GM12865 (cell line): ENCODE results near the gene CMTM7.

Experiments used
- DNase-seq: peaks from one replicate; pipeline ENCODE4 v3.0.0; 2010; ENCODE audit warnings: low read depth
- H3K4me3 ChIP-seq: 2 replicates; pipeline ENCODE4 v1.5.1; 2011; ENCODE audit warnings: mild to moderate bottlenecking, low read depth, low read length, control low read depth
- TF ChIP-seq, protein P1 (sequence below): IDR thresholded peaks from 2 replicates; pipeline ENCODE4 v1.5.1; 2011; ENCODE audit warnings: low read length, control low read depth, low read depth, inconsistent platforms; ENCODE audit not compliant: insufficient read depth; ENCODE audit errors: missing control alignments

The CMTM7 gene

DNA sequence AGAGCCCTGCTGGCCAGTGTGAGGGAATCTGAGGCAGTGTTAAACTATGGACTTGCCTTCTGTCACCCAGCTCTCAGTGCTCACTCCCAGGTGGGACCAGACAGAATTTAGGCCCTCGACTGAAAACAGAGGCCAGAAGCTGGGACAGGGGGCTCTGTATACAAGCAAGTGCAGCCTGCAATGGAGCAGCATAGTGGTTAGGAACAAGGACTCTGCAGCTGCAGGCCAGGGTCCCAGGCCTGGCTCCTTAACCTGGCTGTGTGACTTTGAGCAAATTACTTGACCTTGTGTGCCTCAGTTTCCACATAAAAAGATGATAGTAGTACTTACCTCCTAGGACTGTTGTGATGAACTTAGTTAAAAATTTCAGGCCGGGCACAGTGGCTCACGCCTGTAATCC, 39.8 kb downstream of the CMTM7 start:
- TF ChIP-seq, protein P1, sequence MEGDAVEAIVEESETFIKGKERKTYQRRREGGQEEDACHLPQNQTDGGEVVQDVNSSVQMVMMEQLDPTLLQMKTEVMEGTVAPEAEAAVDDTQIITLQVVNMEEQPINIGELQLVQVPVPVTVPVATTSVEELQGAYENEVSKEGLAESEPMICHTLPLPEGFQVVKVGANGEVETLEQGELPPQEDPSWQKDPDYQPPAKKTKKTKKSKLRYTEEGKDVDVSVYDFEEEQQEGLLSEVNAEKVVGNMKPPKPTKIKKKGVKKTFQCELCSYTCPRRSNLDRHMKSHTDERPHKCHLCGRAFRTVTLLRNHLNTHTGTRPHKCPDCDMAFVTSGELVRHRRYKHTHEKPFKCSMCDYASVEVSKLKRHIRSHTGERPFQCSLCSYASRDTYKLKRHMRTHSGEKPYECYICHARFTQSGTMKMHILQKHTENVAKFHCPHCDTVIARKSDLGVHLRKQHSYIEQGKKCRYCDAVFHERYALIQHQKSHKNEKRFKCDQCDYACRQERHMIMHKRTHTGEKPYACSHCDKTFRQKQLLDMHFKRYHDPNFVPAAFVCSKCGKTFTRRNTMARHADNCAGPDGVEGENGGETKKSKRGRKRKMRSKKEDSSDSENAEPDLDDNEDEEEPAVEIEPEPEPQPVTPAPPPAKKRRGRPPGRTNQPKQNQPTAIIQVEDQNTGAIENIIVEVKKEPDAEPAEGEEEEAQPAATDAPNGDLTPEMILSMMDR: no peak
- no peak overlapping the region for H3K4me3 ChIP-seq
- DNase-seq: no peak

DNA sequence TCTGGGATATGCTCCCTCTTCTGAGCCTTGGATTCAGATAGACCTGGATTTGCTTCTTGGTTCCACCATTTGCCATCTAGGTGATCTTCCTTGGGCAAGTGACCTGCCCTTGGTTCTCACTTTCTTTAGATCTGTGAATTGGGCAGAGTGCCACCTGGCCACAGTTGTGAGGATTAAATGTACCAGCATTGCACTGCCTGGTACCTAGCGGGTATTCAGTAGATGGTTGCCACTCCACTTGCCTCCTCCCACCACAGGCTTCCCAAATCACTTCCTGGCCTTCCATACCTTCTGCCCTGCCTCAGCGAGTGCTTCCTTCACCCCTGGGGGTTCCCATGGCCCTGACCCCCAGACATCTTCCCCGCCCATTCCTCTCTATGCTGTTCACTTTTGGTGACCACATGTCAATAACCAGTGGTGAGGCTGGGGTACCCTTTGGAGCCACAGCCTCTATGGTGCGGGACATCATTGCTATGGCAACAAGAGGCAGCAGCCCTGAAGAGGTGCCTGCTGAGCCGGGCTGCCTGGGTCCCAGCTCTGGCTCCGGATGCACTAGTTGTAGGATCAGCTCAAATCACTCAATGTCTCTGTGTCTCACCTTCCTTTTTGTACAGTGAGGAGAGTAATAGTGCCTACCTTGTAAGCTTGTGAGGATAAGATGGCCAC, 40.5 kb downstream of the CMTM7 start:
- no peak for DNase-seq
- TF ChIP-seq, protein P1: no peak
- no peak overlapping the region for H3K4me3 ChIP-seq

DNA sequence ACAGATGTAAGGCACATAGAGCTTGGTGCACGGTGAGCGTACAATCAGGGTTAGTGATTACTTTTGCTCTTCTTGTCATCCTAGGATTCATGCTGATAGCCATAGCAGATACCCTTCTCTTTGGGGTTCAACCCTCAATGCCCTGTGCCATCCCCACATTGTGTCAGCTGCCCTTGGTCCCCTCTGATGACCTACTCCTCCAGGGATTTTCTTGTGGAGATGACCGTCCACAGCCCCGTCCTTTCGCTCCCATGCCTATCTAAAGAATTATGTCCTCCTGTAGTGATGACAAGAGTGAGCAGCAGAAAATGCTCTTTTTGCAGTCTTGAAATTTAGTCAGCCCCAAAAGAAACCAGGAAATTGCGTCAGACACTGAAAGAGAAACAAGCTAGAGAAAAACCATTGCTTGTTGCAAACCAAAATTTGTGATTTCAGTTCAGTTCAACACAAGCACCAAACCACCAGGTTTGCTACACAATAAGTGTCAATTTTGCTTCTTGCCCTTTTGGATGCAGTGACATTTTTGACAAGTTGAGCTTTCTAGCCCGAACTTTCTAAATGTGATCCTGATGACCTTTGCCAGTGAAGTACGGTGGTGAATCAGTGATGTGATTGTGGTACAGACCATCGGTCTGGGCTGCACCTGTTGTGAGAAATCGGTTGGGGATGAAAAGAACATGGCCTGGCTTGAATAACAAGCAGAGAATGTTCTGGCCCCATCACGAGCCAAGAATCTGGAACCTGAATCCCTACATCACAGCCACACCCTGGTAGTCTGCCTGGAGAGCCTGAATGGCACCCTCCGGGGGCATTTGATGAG, 41.3 kb downstream of the CMTM7 start:
- peak overlapping the region; percentile 28; the same call in 1 of the 2 replicates for H3K4me3 ChIP-seq
- TF ChIP-seq, protein P1: no peak
- DNase-seq: peak; percentile 80

DNA sequence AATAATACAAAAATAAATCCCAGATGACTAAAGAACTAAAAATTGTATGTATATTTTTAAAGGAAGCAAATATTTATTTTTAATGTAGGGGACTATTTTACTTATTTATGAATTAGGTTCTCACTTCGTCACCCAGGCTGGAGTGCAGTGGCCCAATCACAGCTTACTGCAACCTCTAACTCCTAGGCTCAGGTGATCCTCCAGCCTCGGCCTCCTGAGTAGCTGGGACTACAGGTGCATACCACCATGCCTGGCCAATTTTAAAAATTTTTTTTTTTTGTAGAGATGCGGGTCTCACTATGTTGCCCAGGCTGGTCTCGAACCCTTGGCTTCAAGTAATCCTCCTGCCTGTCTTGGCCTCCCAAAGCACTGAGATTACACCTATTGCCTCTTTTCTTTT, 42.6 kb downstream of the CMTM7 start:
- TF ChIP-seq, protein P1: no peak
- no peak for DNase-seq

DNA sequence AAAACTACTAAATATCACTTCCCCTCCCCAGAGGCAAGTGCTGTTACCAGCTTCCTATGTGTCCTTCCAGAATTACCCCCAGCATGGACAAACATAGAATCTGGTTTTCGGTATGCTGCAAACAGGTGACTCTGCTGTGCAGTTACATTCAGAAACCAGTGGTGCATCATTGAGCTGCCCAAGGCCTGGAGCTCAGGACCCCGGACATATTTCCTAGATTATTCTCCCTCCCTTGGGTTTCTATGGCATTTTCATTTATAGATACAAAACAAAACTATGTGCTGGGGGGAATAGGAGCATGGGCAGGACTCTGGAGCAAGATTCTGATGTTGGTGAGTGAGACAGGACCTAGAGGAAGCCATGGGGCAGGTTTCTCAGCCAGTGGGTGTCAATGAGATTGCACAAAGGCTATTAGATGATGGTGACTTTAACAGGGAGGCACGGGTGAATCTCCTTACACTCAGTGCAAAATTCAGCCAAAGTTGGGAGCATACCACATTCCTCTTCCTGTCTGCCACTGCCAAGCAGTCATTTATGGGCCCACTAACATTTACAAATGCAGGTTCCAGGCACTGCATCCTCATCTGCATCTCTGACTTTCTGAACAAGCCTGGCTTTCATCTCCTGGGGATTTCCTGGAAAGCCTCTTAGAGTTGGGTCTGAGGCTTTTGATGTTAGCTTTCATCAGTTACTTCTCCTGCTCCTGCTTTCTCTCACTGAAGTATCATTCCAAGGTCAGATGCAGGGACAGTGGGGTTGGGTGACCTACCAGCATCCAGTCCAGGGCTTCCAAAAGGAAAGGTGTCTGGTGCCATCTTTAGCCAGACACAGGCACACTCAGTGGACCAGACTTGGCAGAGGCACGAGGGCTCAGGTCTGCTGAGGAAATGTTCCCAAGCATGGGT, 44.5 kb downstream of the CMTM7 start:
- DNase-seq: peak; percentile 49
- H3K4me3 ChIP-seq: no peak overlapping the region
- TF ChIP-seq, protein P1: no peak

More for the DNA sequence above, 42.6 kb downstream of the CMTM7 start:
- no peak overlapping the region for H3K4me3 ChIP-seq

DNA sequence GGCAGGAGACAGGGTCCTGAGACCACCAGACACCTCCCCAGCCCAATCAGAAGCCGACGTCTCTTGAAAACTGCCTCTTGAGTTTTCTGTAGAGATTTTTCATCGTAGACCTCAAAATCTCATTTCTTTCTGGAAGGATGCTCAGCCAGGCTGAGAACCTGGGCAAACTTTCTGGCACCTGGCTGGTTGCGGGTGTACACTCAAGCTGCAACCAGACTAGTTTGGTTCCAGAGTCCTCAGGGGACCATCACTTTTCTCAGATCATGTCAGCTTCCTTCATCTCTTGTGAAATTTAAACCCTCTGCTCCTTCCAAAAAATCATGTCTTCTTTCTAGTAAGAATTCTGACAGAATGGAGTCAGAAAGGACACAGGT, 45.1 kb downstream of the CMTM7 start:
- TF ChIP-seq, protein P1: no peak
- no peak overlapping the region for H3K4me3 ChIP-seq
- peak; percentile 85 for DNase-seq
